Right ventricle myocardium superior (tissue), 1 donor: ENCODE results near the gene NTSR2. TPM values are rescaled to one million over a fixed set of nuclear protein-coding genes. Genes with fewer than 3 reads are reported as not detected.
A peak's percentile ranks its signal among the peaks of the same experiment; 100 is the strongest.

Experiments used
- ATAC-seq: fragments of 200-7000 bp; cut with Tn5 transposase; one replicate; pipeline ENCODE4 v1.9.1; 2020; ENCODE audit warnings: mild to moderate bottlenecking; ENCODE audit not compliant: poor library complexity
- DNase-seq: peaks from one replicate; pipeline ENCODE4 v3.0.0-alpha.2; 2020
- intact Hi-C: fragments of 100-400 bp; cut with DNase I; formaldehyde crosslinking; loops from one replicate; pipeline ENCODE4 v1.11.2; 2022
- long read RNA-seq: library from polyadenylated mRNA; unstranded; transcript quantifications from one replicate; pipeline ENCODE4 v2.0.0, GENCODE V29; 2021
- total RNA-seq: library from RNA; stranded (reverse); fragmentation: NEBNext Ultra II Directional; extraction: Animal tissue kit (Norgen Biotek cat#: 25700); gene quantifications from one replicate; pipeline ENCODE4 v1.2.1, GENCODE V29; 2021
- donor health status: DM: no; HTN: yes; CAD: no; lungs with severe emphysema.

NTSR2 gene
- total RNA-seq: 0.19 TPM
- long read RNA-seq: 0 reads

- ATAC-seq (peak; percentile 98), DNase-seq (peak; percentile 77)
- intact Hi-C loops: no loop called here
Observed at GRCh38 chr2:11669454-11670291, at the start of gene NTSR2. TSS of gene NTSR2 (minus strand) at chr2:11670195. CDS start at chr2:11670129, 66 bp downstream.

- DNase-seq: no peak
- ATAC-seq: no peak
- intact Hi-C loops: no loop called here
Observed at GRCh38 chr2:11719230-11719977, 49.4 kb upstream of the NTSR2 start.

- no peak for ATAC-seq
- intact Hi-C loops: no loop called here
- DNase-seq: no peak
Observed at GRCh38 chr2:11718606-11719005, 48.6 kb upstream of the NTSR2 start.

GRCh38 chr2:11717623-11718022, 47.6 kb upstream of the NTSR2 start:
- no peak for ATAC-seq
- intact Hi-C loops: no loop called here

GRCh38 chr2:11716689-11717321, 46.8 kb upstream of the NTSR2 start:
- peak; percentile 57 for ATAC-seq
- no peak for DNase-seq
- intact Hi-C loops: no loop called here

More at GRCh38 chr2:11717623-11718022, 47.6 kb upstream of the NTSR2 start:
- no peak for DNase-seq

GRCh38 chr2:11715987-11716652, 46.1 kb upstream of the NTSR2 start:
- intact Hi-C loops: no loop called here
- no peak for DNase-seq
- no peak for ATAC-seq

- ATAC-seq (no peak), DNase-seq (no peak)
- intact Hi-C loops: no loop called here
Observed at GRCh38 chr2:11713815-11714214, 43.8 kb upstream of the NTSR2 start.

- intact Hi-C loops: no loop called here
- DNase-seq (no peak), ATAC-seq (no peak)
Observed at GRCh38 chr2:11712866-11713265, 42.9 kb upstream of the NTSR2 start.

GRCh38 chr2:11711751-11712150, 41.8 kb upstream of the NTSR2 start:
- intact Hi-C loops: no loop called here

GRCh38 chr2:11711354-11711716, 41.3 kb upstream of the NTSR2 start:
- intact Hi-C loops: no loop called here
- no peak for DNase-seq
- ATAC-seq: no peak

More at GRCh38 chr2:11711751-11712150, 41.8 kb upstream of the NTSR2 start:
- ATAC-seq (no peak), DNase-seq (no peak)

GRCh38 chr2:11710632-11711353, 40.8 kb upstream of the NTSR2 start:
- intact Hi-C loops: no loop called here

GRCh38 chr2:11710210-11710609, 40.2 kb upstream of the NTSR2 start:
- intact Hi-C loops: no loop called here
- DNase-seq (no peak), ATAC-seq (peak; percentile 41)

More at GRCh38 chr2:11710632-11711353, 40.8 kb upstream of the NTSR2 start:
- no peak for DNase-seq
- ATAC-seq: no peak

GRCh38 chr2:11709293-11709692, 39.3 kb upstream of the NTSR2 start:
- intact Hi-C loops: no loop called here
- DNase-seq (no peak), ATAC-seq (no peak)

- DNase-seq (no peak), ATAC-seq (no peak)
- intact Hi-C loops: no loop called here
Observed at GRCh38 chr2:11708106-11708505, 38.1 kb upstream of the NTSR2 start.

GRCh38 chr2:11705711-11706110, 35.7 kb upstream of the NTSR2 start:
- ATAC-seq (no peak), DNase-seq (no peak)

GRCh38 chr2:11705063-11705462, 35.1 kb upstream of the NTSR2 start:
- DNase-seq (no peak), ATAC-seq (no peak)
- intact Hi-C loops: no loop called here

More at GRCh38 chr2:11705711-11706110, 35.7 kb upstream of the NTSR2 start:
- intact Hi-C loops: no loop called here

GRCh38 chr2:11703700-11704099, 33.7 kb upstream of the NTSR2 start:
- no peak for DNase-seq
- intact Hi-C loops: no loop called here
- no peak for ATAC-seq

GRCh38 chr2:11702946-11703345, 33.0 kb upstream of the NTSR2 start:
- no peak for DNase-seq
- intact Hi-C loops: no loop called here
- no peak for ATAC-seq
